Neutrophil (primary cell): ENCODE results near the gene WDR7.

Experiments used
- H3K27ac ChIP-seq: fragments of 200-600 bp; sonication (generic); 2 replicates; pipeline ENCODE4 v1.5.1; 2016; ENCODE audit warnings: mild to moderate bottlenecking, moderate library complexity
- H3K27me3 ChIP-seq: fragments of 200-600 bp; sonication (generic); 2 replicates; pipeline ENCODE4 v1.6.0; 2016; ENCODE audit warnings: mild to moderate bottlenecking
- H3K36me3 ChIP-seq: fragments of 200-600 bp; sonication (generic); 2 replicates; pipeline ENCODE4 v1.5.1; 2017
- H3K4me1 ChIP-seq, 2 experiments: fragments of 200-600 bp in 1 of 2; sonication (generic) in 1 of 2; 1 replicate in 1 of 2; 2 replicates in 1 of 2; pipeline versions ENCODE4 v1.5.1 to v1.6.1; 2013 to 2016; ENCODE audit warnings: low read depth in 1 of 2, low read length in 1 of 2, mild to moderate bottlenecking in 1 of 2, moderate library complexity in 1 of 2; ENCODE audit not compliant: control insufficient read depth in 1 of 2, insufficient read depth in 1 of 2
- H3K4me3 ChIP-seq, 2 experiments: fragments of 200-600 bp in 1 of 2; sonication (generic) in 1 of 2; 1 replicate in 1 of 2; 2 replicates in 1 of 2; pipeline ENCODE4 v1.5.1; 2013 to 2016; ENCODE audit warnings: low read depth in 1 of 2, low read length in 1 of 2, mild to moderate bottlenecking in 1 of 2, moderate library complexity in 1 of 2
- H3K9me3 ChIP-seq: fragments of 200-600 bp; sonication (generic); 2 replicates; pipeline ENCODE4 v1.5.1; 2016
- TF ChIP-seq, protein P1 (sequence below): fragments of 200-600 bp; sonication (generic); IDR thresholded peaks from 2 replicates; pipeline ENCODE4 v1.5.1; 2016; ENCODE audit warnings: antibody characterized with exemption

Gene WDR7

DNA sequence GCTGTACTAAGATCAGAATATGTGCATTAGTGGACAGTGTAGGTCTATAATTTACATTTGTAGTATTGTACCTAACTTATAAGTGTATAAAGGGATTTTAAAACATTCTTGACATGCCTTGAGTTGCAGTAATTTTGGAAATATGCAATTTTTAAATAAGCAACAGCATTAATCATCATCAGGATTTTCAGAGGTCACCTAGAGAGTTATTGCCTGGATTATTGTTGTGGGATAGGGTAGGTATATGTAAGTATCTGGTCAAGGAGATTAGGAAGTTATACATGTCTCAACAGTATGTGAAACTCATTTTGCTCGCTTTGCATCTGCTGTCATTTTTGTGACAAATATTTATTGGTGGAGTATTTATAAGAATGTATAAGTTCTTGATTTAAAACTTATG is 184.2 kb downstream of the WDR7 start:
- Histone ChIP-seq H3K9me3 (no peaks in the 10 kb centered on the region), H3K27ac (no peak overlapping the region)
- TF ChIP-seq, protein P1, sequence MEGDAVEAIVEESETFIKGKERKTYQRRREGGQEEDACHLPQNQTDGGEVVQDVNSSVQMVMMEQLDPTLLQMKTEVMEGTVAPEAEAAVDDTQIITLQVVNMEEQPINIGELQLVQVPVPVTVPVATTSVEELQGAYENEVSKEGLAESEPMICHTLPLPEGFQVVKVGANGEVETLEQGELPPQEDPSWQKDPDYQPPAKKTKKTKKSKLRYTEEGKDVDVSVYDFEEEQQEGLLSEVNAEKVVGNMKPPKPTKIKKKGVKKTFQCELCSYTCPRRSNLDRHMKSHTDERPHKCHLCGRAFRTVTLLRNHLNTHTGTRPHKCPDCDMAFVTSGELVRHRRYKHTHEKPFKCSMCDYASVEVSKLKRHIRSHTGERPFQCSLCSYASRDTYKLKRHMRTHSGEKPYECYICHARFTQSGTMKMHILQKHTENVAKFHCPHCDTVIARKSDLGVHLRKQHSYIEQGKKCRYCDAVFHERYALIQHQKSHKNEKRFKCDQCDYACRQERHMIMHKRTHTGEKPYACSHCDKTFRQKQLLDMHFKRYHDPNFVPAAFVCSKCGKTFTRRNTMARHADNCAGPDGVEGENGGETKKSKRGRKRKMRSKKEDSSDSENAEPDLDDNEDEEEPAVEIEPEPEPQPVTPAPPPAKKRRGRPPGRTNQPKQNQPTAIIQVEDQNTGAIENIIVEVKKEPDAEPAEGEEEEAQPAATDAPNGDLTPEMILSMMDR: no peak

DNA sequence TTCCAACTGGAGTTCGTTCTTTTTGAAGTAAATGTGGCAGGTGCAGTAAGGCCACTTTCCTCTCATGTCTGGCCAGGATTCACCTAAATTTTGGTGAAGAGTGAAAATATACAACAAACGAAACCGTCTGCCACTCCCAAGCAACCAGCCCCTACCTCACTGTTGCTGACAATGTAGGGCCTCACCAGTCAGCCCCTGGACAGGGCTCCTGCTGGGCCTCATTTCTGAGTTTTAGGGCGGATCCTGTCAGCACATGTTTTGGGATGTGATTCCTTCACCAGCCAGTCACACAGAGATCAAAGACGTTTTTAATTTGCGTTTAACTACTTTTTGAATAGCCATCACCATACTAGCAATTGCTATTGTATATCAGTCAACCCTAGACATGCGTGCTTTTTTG is 185.0 kb downstream of the WDR7 start:
- H3K9me3 ChIP-seq: no peaks in the 10 kb centered on the region
- TF ChIP-seq, protein P1: no peak
- no peak overlapping the region for H3K4me3 ChIP-seq
- no peaks in the 10 kb centered on the region for H3K27me3 ChIP-seq
- no peaks in the 10 kb centered on the region for H3K36me3 ChIP-seq
- no peaks in the 10 kb centered on the region for H3K4me1 ChIP-seq
- H3K27ac ChIP-seq: no peak overlapping the region

More for the DNA sequence above, 184.2 kb downstream of the WDR7 start:
- no peaks in the 10 kb centered on the region for H3K27me3 ChIP-seq
- H3K36me3 ChIP-seq: no peaks in the 10 kb centered on the region
- H3K4me3 ChIP-seq: no peak overlapping the region
- no peaks in the 10 kb centered on the region for H3K4me1 ChIP-seq

DNA sequence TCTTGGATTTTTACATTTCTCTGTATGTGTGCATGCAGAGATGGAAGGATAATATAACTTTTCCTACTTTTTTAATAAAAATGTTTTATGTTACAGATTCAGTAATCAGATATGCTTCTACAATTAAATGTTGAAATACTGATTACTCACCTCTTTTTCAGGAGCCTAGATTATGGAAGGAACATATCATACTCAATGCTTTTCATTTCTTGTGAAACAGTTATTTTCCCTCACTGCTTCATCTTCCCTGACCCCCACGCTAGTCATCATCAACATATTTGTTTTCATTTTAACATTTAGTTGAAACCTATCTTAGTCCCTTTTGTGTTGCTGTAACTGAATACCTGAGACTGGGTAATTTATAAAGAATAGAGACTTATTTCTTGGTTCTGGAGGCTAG is 190.7 kb downstream of the WDR7 start:
- no peaks in the 10 kb centered on the region for H3K9me3 ChIP-seq
- TF ChIP-seq, protein P1: no peak
- H3K4me1 ChIP-seq: no peaks in the 10 kb centered on the region
- H3K27me3 ChIP-seq: no peaks in the 10 kb centered on the region
- no peak overlapping the region for H3K27ac ChIP-seq
- H3K36me3 ChIP-seq: no peaks in the 10 kb centered on the region
- no peak overlapping the region for H3K4me3 ChIP-seq

DNA sequence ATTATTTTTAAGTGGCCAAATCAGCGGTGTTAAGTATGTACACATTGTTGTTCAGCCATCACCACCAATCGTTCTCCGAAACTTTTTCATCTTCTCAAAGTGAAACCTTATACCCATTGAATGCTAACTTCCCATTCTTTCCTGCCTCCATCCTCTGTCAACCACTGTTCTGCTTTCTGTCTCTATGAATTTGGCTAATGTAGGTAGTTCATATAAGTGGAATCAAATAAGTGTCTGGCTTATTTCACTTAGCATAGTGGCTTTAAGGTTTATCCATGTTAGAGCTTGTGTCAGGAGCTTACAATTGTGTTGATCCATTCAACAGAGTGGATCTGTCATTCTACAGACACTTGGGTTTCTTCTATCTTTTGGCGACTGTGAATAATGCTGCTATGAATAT is 192.1 kb downstream of the WDR7 start:
- Histone ChIP-seq H3K4me1 (no peaks in the 10 kb centered on the region), H3K36me3 (no peaks in the 10 kb centered on the region), H3K27ac (no peak overlapping the region), H3K4me3 (no peak overlapping the region), H3K9me3 (no peaks in the 10 kb centered on the region), H3K27me3 (no peaks in the 10 kb centered on the region)
- TF ChIP-seq, protein P1: no peak

DNA sequence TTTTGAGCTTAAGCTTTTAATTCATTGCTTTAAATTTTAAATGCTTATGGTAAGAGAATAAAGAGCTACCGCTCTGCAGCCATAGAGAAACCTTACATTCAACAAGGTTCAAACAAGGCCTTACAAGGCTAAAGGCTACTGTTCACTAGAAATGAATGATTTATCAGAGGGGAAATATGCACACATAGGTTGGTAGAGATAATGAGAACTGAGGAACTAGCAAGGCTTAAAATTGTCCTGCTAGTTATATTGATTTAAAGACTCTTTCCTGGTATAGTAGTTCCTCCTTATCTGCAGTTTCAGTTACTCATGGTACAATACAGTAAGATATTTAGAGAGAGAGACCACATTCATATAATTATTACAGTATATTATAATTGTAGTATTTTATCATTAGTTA is 193.4 kb downstream of the WDR7 start:
- Histone ChIP-seq H3K36me3 (no peaks in the 10 kb centered on the region), H3K9me3 (no peaks in the 10 kb centered on the region), H3K4me1 (no peaks in the 10 kb centered on the region), H3K27me3 (no peaks in the 10 kb centered on the region), H3K4me3 (no peak overlapping the region), H3K27ac (no peak overlapping the region)
- TF ChIP-seq, protein P1: no peak

DNA sequence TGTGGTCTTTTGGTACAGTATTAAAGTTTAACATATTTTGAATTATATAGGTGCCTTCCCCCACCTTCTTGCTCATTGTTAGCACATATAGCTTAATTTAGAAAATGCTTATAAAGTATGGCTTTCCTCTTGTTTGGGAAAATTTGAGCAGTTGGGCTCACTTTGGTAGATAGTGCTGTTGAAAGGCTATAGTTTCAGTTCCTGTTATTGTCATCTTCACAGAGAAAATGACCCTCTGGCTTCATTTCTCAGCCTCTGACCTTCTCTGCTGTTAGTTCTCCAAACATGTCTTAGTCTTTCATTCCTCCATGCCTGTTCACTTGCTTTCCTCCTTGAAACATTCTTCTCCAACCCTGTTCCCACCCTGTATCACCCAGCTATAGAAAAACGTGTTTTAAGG is 200.6 kb downstream of the WDR7 start:
- Histone ChIP-seq H3K4me1 (no peaks in the 10 kb centered on the region), H3K4me3 (no peak overlapping the region)
- TF ChIP-seq, protein P1: no peak

More for the DNA sequence above, 200.6 kb downstream of the WDR7 start:
- Histone ChIP-seq H3K27me3 (no peaks in the 10 kb centered on the region), H3K9me3 (no peaks in the 10 kb centered on the region), H3K36me3 (no peaks in the 10 kb centered on the region), H3K27ac (no peak overlapping the region)
